ENCODE data around the gene RDH11.

DNA sequence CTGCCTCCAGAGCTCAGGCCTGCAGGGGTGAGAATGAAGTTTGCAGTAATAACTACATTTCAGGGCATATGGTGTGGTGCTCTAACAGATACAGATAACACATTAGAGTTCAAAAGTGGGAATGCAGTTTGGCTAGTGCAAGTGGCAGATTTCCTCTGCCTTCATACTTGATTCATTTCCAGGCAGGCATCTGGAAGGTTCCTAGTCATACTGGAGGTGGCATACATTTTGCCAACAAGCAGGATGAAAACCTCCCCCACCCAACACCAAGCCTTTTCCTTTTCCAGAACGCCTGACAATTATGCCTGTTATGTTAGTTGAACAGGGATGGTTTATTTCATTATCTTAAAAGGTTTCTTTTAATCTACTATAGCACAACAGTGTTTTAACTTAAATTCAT is 45.4 kb downstream of the RDH11 start:
- no peak for TF ChIP-seq TARDBP (IDR thresholded peaks at IDR 0.05)
- TF ChIP-seq, protein P1, sequence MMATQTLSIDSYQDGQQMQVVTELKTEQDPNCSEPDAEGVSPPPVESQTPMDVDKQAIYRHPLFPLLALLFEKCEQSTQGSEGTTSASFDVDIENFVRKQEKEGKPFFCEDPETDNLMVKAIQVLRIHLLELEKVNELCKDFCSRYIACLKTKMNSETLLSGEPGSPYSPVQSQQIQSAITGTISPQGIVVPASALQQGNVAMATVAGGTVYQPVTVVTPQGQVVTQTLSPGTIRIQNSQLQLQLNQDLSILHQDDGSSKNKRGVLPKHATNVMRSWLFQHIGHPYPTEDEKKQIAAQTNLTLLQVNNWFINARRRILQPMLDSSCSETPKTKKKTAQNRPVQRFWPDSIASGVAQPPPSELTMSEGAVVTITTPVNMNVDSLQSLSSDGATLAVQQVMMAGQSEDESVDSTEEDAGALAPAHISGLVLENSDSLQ (IDR thresholded peaks at IDR 0.05): no peak
